Prostate gland (tissue), 2 donors: ENCODE data around the gene PHC2. TPM values are rescaled to one million over a fixed set of nuclear protein-coding genes. Genes with fewer than 3 reads are reported as not detected.

Source experiments
- DNase-seq: peaks from one replicate; pipeline ENCODE4 v3.0.0-alpha.2; 2019; ENCODE audit warnings: low spot score
- H3K27ac ChIP-seq, 2 donors: fragments of 200-600 bp; sonication (generic); 2 replicates each; pipeline ENCODE4 v1.5.1; 2017 to 2019
- H3K27me3 ChIP-seq: fragments of 200-600 bp; sonication (generic); replicated peaks from 2 replicates; pipeline ENCODE4 v1.5.1; 2019; ENCODE audit not compliant: insufficient read depth
- H3K36me3 ChIP-seq, 2 donors: fragments of 200-600 bp; sonication (generic); 1 replicate in 1 of 2; 2 replicates in 1 of 2; pipeline versions ENCODE4 v1.5.1 to v1.8.1; 2017 to 2019
- H3K4me1 ChIP-seq: fragments of 200-600 bp; sonication (generic); replicated peaks from 2 replicates; pipeline ENCODE4 v1.5.1; 2019
- H3K4me3 ChIP-seq, 2 donors: fragments of 200-600 bp; sonication (generic); 2 replicates each; pipeline ENCODE4 v1.5.1; 2017 to 2019
- H3K9me3 ChIP-seq: fragments of 200-600 bp; sonication (generic); 2 replicates; pipeline ENCODE4 v1.5.1; 2017
- CTCF ChIP-seq, 4 experiments: fragments of 200-600 bp in 2 of 4; fragments of 450-650 bp in 2 of 4; sonication (generic) in 2 of 4; IDR thresholded peaks; 1 replicate in 3 of 4; 2 replicates in 1 of 4; pipeline ENCODE4 v1.5.1; 2016 to 2019; ENCODE audit warnings: antibody characterized with exemption in 4 of 4, mild to moderate bottlenecking in 2 of 4, moderate library complexity in 2 of 4
- POLR2A ChIP-seq: fragments of 450-650 bp; IDR thresholded peaks from one replicate; pipeline ENCODE4 v1.6.1; 2016; ENCODE audit warnings: antibody characterized with exemption, mild to moderate bottlenecking
- POLR2AphosphoS5 ChIP-seq: sonication (generic); formaldehyde crosslinking; IDR thresholded peaks from one replicate; pipeline ENCODE4 v1.6.1; 2017; ENCODE audit warnings: antibody characterized with exemption
- WGBS: methylation state at CpG from one replicate; pipeline ENCODE4 v1.1.5; 2018; 5-methylcytosine and 5-hydroxymethylcytosine counted together
- intact Hi-C: fragments of 100-400 bp; cut with DNase I; formaldehyde crosslinking; loops from one replicate; pipeline ENCODE4 v1.14.2; 2022
- total RNA-seq, 2 donors: library from RNA; depleted of rRNA; stranded (reverse); fragments of >200 nt; gene quantifications; one replicate each; pipeline ENCODE4 v1.1.0, GENCODE V29; 2016

The PHC2 gene
- total RNA-seq, 2 donors from 2014 or later: 75.0 to 131 TPM

GRCh38 chr1:33330906-33331305, 100.0 kb downstream of the PHC2 start:
- Histone ChIP-seq H3K9me3 (no peaks in the 10 kb centered on the region), H3K27ac (no peak overlapping the region), H3K27me3 (no peaks in the 10 kb centered on the region), H3K4me1 (no peaks in the 10 kb centered on the region), H3K4me3 (no peak overlapping the region), H3K36me3 (peaks cover 5 to 17% of the 10 kb centered on the region in 2 donors)
- TF ChIP-seq POLR2A: no peak
- no peak for TF ChIP-seq CTCF (IDR thresholded peaks at IDR 0.05)
- no peak for TF ChIP-seq POLR2AphosphoS5
- intact Hi-C loops: loop anchor here (5.0 kb wide), 1 partner anchor 74 kb away; the partner anchor contains the start of gene ZNF362
- 94% methylated on average over 7 of the region's 7 CpGs for WGBS
- no peak for DNase-seq

- DNase-seq: no peak
- 87% methylated on average over 3 of the region's 3 CpGs for WGBS
- Histone ChIP-seq H3K4me3 (no peak overlapping the region), H3K36me3 (peaks cover 8 to 22% of the 10 kb centered on the region in 2 donors), H3K9me3 (no peaks in the 10 kb centered on the region), H3K4me1 (no peaks in the 10 kb centered on the region), H3K27me3 (no peaks in the 10 kb centered on the region), H3K27ac (no peak overlapping the region)
- TF ChIP-seq CTCF (IDR thresholded peaks at IDR 0.05) (no peak), POLR2AphosphoS5 (no peak), POLR2A (no peak)
- intact Hi-C loops: loop anchor here (5.0 kb wide), 1 partner anchor 73 kb away; the partner anchor contains the start of gene ZNF362
Measured at GRCh38 chr1:33330361-33330890, 100.5 kb downstream of the PHC2 start.

- intact Hi-C loops: loop anchor here (5.0 kb wide), 1 partner anchor 72 kb away; the partner anchor contains the start of gene ZNF362
- no peaks in the 10 kb centered on the region for H3K27me3 ChIP-seq
- no peak for DNase-seq
- TF ChIP-seq POLR2AphosphoS5 (no peak), CTCF (IDR thresholded peaks at IDR 0.05) (no peak)
- H3K9me3 ChIP-seq: no peaks in the 10 kb centered on the region
- H3K4me3 ChIP-seq: no peak overlapping the region
- WGBS: 86% methylated on average over 19 of the region's 19 CpGs
- no peak overlapping the region for H3K27ac ChIP-seq
- H3K4me1 ChIP-seq: no peaks in the 10 kb centered on the region
- peaks cover 15 to 29% of the 10 kb centered on the region in 2 donors for H3K36me3 ChIP-seq
Measured at GRCh38 chr1:33329600-33330305, 101.1 kb downstream of the PHC2 start.

GRCh38 chr1:33328817-33329216, 102.1 kb downstream of the PHC2 start:
- H3K4me1 ChIP-seq: no peaks in the 10 kb centered on the region
- 94% methylated on average over 12 of the region's 12 CpGs for WGBS
- peaks cover 22 to 38% of the 10 kb centered on the region in 2 donors for H3K36me3 ChIP-seq

More at GRCh38 chr1:33328817-33329216, 102.1 kb downstream of the PHC2 start:
- Histone ChIP-seq H3K4me3 (no peak overlapping the region), H3K27ac (no peak overlapping the region), H3K9me3 (no peaks in the 10 kb centered on the region), H3K27me3 (no peaks in the 10 kb centered on the region)
- DNase-seq: no peak
- no peak for TF ChIP-seq CTCF (IDR thresholded peaks at IDR 0.05)
- no peak for TF ChIP-seq POLR2A
- no peak for TF ChIP-seq POLR2AphosphoS5
- intact Hi-C loops: no loop called here
